B cell (primary cell): ENCODE data around the gene DDX54.

Source experiments
- CTCF ChIP-seq: fragments of 200-600 bp; IDR thresholded peaks from one replicate; pipeline ENCODE4 v1.8.0; 2022; ENCODE audit warnings: antibody characterized with exemption, mild to moderate bottlenecking
- EZH2 ChIP-seq: IDR thresholded peaks from 2 replicates; pipeline ENCODE4 v1.6.1; 2012; ENCODE audit warnings: borderline replicate concordance, low read depth, mild to moderate bottlenecking, moderate library complexity, low read length; ENCODE audit not compliant: insufficient read depth, poor library complexity, severe bottlenecking

GRCh38 chr12:113135178-113136127 lies 49.8 kb downstream of the DDX54 start, which contains the start of gene RASAL1:
- TF ChIP-seq CTCF (peak; percentile 70), EZH2 (no peak)
